ENCODE data around the gene KYAT1.

The KYAT1 gene

DNA sequence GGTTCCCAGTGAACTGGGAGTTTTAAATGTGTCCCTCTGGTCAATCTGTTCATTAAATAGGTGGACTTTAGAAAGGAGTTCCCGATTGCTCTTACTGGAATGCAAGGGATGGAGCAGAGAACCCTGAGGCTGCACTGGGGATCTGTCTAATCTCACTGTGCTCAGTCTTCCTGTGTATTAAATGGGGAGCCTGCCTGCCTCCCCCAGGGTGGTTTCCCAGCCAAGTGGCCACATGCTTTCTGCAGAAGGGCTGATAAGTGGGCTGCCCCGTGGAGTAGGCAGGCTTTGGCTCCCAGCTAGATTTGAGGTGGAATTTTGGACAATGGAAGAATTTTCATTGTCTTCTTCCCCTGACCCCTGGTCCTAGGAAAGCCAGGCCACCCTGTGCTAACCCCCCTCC lies 25.0 kb upstream of the KYAT1 start:
- no peak for FAIRE-seq

DNA sequence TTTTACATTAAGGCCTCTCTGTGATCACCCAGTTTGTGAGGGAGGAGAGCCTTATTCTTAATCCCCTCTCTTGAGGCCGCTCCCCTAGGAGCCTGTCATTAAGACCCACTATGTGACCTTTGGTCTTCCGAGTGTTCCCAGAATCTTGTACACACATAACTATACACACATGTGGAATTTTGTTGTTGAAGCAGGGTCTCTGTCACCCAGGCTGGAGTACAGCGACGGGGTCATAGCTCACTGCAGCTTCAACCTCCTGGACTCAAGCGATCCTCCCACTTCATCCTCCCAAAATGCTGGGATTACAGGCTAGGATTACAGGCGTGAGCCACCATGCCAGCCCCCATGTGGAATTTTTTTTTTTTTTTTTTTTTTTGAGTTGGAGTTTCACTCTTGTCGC lies 24.2 kb upstream of the KYAT1 start:
- no peak for FAIRE-seq

DNA sequence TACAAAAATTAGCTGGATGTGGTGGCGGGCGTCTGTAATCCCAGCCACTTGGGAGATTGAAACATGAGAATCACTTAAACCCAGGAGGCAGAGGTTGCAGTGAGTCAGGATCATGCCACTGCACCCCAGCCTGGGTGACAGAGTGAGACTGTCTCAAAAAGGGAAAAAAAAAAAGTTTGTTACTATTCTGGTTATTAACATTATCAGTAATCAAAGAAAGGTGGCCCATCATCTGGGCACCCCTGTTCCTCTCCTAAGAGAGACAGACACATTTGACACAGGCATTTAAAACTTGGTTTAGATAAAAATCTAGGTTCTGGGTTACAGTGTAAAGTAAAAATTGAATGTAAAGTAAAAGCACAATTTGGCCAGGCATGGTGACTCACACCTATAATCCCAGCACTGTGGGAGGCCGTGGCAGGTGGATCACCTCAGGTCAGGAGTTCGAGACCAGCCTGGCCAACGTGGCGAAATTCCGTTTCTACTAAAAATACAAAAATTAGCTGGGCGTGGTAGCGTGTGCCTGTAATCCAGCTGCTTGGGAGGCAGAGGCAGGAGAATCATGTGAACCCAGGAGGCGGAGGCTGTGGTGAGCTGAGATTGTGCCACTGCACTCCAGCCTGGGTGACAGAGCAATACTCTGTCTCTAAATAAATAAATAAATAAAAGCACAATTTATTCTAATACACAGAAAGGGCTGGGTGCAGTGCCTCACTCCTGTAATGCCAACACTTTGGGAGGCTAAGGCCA lies 22.3 kb upstream of the KYAT1 start:
- no peak for FAIRE-seq

DNA sequence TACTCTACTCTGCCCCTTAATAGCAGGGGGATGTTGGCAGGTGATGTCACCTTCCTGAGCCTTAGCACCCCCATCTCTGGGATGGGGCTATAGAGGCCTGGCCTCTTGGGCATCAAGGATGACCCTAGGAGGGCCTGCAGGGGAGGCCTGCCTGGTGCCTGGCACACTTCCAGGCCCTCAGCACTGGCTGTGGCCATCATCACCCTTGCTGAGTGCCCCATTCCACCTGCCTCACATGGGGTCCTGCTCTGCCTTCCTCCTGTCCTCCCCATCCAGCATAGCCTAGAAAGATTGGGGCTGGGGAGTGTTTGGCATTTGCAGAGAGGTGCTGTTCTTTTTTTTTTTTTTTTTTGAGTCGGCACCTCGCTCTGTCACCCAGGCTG lies 21.3 kb upstream of the KYAT1 start:
- FAIRE-seq = no peak

DNA sequence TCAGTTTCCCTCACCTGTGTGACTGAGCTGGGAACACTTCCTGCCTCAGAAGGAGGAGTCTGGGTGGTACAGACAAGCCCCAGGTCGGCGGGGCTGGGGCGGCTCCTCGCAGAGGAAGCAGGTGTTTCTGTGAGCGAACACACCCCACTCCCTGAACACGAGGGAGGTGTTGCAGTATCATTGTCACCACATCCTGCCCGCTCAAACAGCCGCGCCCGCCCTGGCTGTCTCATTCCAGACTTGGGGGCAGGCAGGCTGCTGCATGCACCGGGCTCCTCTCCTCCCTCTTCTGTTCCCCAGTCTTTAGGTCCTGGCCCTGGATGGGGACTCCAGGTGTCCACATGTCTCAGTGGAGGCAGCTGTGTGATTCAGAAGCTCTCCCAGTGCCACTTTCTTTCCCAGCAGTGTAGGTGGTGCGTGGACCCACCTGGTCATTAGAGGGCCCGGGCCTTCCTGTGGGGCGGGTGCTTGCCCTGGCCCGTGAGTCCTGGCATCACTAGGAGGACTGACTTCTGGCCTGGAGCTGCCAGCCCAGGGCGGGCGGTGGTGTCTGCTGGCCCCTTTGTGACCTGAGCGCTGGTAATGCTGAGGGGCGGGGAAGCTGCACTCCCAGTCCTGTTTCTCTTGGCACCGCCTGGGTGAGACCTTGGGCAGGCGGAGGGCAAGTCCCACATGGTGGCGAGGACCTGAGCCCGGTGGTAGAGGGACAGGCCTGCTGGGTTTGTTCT lies 20.8 kb upstream of the KYAT1 start:
- no peak for FAIRE-seq

DNA sequence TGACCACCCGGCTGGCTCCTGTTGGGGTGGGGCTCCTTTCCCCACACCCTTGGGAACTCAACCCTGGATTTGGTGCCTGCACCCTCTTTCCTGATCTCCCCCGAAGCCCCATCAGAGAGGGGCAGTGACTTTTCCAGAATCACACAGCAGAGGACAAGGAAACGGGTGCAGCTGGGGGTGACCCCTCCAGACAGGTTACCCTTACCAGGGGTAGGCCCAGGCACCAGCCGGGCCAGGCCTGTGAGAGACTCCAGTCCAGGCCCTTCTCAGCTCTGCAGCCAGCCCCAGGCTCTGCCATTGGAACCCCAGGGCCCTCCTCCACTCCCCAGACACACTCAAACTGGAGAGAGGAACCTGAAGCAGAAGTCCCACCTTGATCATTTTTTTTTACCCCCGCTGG lies 20.1 kb upstream of the KYAT1 start:
- no peak for FAIRE-seq

DNA sequence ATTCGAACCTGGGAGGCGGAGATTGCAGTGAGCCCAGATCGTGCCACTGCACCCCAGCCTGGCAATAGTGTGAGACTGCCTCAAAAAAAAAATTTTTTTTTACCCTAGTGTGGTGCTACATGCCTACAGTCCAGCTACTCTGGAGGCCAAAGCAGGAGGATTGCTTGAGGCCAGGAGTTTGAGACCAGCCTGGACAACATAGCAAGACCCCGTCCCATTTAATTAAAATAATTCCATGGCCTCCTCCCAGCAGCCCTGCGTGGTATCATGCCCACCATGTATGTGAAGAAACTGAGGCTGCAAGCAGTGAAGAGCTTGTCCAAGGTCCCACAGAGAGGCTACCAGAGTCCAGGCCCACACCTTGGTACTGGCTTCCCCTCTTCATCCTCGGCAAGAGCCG lies 19.6 kb upstream of the KYAT1 start:
- no peak for FAIRE-seq

DNA sequence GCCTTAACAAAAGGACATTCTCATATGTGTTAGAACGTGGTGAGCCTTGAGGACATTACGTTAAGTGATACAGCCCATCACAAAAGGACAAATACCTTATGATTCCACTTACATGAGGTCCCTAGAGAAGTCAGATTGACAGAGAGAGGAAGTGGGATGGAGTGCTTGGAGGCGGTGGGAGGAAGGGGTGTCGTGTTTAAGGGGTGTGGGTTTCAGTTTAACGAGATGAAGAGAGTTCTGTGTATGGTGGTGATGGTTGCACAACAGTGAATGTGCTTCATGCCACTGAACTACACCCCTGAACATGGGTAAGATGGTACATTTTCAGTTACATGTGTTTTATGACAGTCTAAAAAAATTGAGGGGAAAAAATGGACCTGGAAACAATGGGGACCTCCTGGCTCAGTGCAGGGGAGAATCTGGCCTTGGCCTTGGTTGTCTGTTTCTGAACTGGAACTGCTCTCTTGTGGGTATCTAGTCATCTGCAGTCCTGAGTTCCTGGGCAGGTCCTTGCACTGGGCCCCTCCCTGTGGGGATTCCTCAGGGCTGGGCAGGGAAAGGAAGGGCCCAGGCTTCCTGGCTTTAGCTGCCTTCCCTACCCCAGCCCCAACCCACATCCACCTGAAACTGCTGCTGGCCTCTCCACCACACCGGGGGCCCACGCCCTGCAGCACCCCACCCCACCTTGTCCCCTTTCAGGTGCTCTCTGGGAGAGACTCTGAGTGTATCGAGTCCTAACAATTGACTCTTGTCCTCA lies 18.0 kb upstream of the KYAT1 start:
- no peak for FAIRE-seq

DNA sequence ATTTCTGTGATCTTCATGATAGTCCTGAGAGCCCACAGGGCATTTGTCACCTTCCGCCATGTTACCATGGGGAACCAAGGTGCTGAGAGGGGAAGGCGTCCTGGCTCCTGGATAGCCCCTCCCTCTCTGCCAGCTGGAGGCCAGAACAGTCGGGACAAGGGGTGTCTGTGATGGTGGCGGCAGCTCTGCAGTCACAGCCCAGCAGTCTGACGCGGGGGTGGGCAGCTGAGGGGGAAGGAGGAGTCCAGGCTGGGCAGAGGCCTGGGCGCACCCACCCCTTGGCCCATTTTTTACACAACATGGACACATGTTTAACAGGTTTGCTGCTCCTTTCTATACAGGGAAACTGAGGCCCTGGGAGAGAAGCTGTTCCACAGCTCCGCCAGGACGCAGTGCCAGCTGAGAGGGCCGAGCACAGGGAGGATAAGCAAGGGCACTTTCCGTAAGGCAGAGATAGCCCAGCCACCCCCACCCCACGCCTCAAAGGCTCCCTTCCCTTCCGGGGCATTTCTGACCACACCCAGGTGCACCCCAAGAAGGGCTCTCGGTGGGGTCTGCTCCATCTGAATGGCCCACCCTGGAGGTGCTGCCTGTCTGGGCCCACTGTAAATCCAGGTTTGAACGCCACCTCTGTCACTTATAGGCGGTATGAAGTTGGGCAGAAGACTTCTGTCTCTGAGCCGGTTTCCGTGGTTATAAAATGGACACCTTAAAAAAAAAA lies 17.3 kb upstream of the KYAT1 start:
- FAIRE-seq = no peak

DNA sequence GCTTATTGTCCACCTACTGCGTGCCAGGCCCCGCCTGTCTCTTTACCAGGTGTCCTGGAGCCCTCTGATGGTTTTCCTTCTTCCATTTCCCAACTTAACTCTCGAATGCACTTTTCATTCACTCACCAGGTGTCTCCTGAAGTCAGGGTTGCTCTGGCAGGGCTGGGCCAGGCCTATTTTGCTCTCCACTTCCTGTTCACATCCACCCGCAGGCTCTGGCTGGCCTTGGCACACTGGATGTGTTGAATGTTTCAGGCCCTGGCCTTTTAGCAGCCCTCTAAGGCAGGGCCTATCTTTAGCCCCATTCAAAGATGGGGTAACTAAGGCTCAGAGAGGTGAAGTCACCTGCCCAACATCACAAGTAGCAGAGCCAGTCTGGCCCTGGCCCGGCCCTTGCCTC lies 16.6 kb upstream of the KYAT1 start:
- FAIRE-seq = no peak

DNA sequence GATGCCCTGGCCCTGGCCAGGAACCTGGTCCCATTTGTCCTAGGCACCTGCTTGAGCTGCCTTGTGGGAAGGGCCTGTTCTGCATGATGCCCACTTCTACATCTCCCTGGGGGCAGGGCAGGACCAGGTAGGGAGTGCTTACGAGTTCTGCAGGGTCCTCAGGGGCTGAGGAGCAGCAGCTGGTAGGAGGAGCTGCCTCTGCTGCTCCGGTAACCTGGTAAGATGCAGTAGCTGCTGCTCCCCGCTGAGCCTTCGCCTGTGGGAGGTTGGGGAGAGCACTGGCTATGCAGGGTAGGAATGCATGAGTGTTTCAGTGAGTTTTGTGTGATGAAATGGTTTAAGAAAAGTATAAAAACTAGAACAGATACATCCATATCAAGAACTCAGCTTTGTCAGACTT lies 13.8 kb upstream of the KYAT1 start:
- FAIRE-seq = no peak

DNA sequence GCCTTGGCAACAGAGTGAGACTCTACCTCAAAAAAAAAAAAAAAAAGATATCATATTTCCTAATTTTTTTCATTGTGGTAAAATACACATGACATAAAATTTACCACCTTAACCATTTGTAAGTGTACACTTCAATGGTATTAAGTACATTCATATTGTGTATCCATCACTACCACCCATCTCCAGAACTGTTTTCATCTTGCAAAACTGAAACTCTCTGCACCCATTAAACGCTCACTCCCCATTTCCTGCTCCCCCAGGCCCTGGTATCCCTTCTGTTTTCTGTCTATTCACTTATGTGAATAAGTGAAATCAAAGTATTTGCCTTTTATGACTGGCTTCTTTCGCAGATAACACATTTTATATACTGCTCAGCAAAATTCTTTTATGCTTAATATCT lies 13.0 kb upstream of the KYAT1 start:
- no peak for FAIRE-seq

DNA sequence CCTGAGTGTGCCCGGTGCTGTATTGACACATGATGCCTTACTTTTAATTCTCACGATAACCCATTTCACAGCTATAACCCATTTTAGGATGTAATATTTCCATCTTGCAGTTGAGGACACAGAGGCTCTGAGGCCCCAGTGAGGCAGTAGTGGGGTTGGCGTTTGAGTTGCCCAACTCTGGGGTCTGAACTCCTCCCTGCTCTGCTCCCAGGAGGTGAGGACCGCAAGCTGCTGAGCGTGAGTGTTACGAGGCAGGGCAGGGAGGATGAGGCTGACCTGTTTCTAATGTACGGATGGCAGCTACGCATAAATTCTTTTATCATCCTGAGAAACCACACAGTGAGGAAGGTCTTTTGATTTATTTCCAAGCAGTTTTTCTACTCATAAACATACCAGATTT lies 11.6 kb upstream of the KYAT1 start:
- no peak for FAIRE-seq

DNA sequence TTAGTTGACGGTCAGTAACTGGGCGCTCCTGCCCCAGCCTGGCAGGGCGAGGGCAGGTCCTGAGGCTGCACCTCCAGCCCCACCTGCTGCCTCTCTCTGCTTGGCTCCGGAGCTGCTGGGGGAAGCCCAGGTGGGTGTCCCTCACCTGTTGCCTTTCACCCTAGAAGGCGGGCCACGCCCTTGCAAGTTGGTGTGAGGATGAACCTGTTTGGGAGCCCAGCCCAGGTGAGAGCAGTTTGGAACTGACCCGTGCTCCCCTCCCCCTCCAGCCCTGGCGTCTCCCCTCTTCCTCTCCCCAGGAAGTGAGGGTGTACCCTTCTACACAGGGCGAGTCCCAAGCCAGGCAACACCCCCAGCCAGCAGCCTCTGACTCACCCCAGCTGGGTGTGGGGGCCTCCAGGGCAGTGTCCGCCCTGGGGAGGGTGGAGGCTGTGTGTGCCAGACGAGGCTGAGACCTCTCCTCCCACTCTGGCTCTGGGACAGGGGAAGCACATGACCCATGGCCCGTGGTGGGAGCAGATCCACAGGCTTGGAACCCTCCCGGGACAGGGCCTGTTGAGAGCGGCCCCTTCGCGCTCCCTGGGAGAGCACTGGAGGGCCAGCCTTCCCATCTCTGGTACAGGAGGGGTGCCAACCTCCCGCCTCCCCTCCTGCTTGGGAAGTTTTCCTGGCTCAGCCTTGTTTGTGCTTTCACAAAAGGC lies 10.6 kb upstream of the KYAT1 start:
- no peak for FAIRE-seq

DNA sequence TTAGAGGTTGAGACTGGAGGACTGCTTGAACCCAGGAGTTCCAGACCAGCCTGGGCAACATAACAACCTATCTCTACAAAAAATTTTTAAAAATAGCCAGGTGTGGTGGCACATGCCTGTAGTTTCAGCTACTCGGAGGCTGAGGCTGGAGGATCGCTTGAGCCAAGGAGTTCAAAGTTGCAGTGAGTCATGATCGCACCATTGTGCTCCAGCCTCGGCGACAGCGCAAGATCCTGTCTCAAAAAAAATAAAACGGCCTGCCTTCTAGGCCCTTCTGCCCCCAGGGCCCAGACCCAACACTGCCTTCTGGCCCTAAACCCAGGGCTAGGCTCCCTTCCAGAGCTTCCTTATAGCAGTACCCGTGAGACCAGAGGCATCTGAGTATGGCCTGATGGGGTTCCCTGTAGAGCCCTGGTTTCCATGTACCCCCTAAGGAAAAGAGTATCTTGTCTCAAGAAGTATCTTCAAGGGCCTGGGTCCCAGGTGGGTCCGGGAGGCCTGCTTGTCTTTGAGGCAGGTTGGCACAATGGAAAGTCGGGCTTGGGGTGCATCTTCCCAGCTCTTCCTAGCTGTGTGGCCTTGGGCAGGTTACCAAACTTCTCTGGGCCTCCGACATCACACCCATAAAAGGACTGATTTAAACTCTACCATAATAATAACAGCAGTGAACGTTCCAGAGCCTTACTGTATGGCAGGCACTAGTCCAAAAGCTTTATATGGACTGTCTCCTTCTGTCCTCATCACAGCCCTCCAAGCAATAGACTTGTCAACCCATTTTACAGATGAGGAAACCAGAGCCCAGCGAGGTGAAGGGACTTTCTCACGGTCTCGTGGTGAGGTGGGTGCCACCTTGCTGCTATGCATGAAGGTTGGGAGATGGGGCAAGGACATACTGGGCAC lies 9.8 kb upstream of the KYAT1 start:
- no peak for FAIRE-seq

DNA sequence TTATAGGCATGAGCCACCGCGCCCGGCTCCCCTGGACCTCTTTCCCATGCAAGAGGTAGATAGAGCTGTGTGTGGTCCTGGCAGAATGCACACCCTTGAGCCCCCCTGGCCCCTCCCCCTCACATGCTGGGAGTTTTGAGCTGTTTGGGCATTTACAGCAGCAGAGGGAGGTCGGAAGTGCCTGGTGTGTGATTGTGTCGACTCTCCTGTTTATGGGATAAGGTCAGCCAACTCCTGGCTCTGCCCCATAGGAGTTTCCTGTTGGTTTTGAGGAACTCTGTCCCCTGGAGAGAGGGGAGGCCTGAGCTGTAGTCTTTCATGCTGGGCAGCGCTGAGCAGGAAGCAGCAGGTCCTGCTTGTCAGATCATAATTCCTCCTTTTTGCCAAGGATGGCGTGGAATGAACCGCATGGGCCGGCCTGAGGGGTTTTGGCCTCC lies 6.2 kb upstream of the KYAT1 start:
- no peak for FAIRE-seq

DNA sequence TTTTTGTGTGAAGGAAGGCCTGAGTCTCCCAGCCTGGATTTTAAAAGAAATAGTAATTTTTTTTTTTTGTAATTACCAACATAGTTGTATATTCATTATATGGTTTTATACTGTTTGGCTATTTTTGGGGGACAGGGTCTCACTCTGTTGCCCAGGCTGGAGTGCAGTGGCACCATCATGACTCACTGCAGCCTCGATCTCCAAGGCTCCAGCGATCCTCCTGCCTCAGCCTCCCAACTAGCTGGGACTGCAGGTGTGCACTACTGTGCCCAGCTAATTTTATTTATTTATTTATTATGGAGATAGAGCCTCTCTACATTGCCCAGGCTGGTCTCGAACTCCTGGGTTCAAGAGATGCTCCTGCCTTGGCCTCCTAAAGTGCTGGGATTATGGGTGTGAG lies 5.3 kb upstream of the KYAT1 start:
- no peak for FAIRE-seq

DNA sequence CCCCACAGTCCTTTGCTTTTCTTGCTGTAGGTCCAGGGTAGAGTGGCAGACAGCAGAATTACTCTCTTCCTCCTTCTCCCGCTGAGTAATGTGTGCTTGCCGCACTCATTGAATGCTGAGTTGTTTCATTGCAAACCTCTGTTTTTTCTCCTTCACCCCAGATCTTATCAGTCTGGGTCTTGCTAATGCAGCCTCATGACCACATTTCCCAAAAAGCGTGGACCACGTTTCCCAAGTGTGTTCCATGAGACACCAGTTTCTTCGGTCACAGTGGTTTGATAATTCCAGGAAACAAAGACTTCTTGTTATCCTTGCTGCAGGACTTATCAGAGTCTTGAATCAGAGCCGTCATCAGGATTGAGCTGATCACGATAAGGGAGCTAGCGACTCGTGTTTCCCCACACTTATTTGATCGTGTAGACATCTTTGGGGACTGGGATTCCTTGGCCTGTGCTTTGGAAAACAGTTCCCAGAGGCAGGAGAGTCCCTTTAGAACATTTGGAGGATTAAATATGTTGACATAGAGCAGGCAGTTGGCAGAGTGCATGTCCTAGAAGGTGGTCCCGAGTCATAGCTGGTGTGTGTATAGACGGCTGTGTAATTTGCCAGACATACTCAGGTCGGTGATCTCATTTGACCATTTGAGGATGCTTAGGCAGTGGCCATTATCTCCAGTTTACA lies 4.6 kb upstream of the KYAT1 start:
- no peak for FAIRE-seq

DNA sequence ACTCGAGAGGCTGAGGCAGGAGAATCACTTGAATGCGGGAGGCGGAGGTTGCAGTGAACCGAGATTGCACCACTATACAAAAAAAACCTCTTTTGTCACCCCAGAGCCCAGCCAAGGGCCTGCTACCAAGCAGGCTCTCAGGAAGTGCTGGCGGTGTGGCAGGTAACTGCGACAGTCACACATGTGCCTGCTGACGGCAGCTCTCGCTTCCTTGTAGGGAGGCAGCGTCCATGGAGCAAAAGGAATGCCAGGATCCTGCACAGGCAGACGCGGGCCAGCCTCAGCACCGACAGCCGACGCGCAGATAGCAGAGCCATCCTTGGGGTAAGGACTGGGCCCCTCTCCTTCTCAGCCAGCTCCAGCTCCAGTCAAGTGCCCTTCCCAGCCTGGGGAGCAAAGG lies 4.0 kb upstream of the KYAT1 start:
- no peak for FAIRE-seq

DNA sequence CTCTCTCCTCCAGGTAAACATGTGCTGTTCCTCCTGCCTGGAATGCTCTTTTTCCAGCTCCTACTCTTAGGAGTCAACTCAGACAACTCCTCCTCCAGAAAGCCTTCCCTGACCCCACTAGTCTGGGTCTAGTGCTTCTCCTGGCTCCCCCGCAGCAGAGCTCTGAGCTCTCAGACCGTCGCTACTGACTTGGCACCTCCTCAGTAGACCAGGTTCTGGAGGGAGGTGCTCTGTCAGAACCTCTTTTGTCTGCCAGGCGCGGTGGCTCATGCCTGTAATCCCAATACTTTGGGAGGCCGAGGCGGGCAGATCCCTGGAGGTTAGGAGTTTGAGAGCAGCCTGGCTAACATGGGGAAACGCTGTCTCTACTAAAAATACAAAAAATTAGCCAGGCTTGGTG lies 3.6 kb upstream of the KYAT1 start:
- FAIRE-seq = no peak

DNA sequence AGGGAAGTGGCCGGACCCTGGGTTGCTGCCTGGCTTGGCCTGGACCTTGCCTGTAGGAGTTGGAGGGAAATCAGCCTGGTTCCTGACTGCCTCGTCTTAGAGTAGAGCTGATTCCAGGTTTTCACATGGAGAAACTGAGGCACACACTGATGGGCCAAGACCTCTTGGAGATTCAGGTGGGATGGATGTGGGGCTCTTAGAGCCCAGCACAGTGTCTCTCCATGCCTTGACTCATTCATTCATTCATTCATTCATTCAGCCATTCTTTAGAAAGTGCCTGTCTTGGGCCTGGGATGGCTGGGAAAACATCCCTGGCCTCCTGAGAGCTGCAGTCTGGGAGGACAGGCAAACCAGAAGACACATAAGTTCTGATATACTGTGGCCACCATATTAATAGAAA lies 2.4 kb upstream of the KYAT1 start:
- no peak for FAIRE-seq

All from islet of Langerhans (tissue), 1 donor.